ENCODE data around the gene HTR1D.
"Not testable (repeated sequence)": the region's sequence is repeated elsewhere in the genome, so short reads cannot be mapped to it uniquely, and the experiment has no call there.

HTR1D gene

DNA sequence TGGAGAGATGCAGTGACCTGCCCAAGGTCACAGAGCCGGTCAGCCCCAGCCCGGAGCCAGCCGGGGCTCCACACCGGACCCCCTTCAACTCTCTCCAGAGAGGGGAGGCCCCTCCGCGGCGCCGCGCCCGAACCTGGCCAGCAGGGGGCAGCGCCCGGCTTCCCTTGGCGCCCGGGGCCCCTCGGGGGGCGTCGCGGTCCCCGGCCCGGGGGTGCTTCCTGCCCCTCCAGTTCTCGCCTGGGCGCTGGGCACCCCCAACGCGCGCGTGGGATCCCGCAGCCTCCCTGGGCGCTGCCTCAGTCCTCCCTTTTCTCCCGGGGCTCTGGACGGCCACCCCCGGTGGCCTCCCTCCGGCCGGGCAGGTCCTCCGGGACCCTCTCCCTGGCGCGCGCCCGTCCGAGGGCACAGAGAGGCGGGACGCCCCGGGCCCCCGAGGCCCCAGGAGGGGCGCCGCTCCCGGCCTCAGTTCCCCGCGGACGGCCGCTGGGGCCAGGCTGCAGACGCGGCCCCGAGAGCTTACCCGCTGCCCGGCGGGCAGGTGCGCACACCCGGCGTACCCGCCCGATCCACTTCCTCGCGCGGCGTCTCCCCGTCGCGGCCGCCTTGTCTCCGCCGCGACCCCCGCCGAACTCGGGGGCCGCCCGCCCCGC, 406 bp downstream of the HTR1D start:
- no peak for DNase-seq (ENCODE audit: low read depth)

- DNase-seq (ENCODE audit: low read depth) = no peak
Measured at GRCh38 chr1:23215751-23216449, 1.4 kb downstream of the HTR1D start.

DNA sequence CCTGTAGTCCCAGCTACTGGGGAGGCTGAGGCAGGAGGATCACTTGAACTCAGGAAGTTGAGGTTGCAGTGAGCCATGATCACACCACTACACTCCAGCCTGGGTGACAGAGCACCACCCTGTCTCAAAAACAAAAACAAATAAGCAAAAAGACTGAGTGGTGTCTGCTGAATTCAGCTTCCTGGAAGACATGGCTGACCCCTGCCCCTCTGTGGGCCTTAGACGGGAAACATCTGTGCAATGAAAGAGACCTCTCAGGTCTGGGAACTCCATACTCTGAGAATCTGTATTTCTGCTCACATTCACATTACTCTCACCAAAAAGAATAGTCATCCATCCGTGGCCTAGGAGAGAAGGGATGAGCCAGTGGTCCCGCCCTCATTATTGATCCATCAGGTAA, 2.0 kb downstream of the HTR1D start:
- no peak for DNase-seq (ENCODE audit: low read depth)

GRCh38 chr1:23214640-23215039, 2.7 kb downstream of the HTR1D start:
- no peak for DNase-seq (ENCODE audit: low read depth)

DNA sequence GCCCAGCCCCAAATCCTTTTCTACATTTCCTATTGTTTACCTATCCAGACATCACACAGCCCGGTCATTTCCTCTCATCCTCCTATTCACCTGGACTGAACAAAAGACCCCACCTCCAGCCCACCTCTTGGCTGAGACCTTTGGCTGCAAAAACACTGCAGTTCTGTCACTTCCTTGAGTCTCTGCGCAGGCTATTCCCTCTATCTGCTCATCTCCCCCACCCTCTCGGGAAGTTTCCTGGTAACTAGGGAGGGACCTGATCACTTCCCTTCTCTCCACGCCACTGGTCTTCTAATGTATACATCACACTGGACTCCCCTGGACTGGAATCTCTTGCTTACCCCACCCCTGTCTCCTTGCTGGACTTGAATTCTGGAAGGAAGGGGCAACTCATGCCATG, 5.3 kb downstream of the HTR1D start:
- no peak for DNase-seq (ENCODE audit: low read depth)

- DNase-seq (ENCODE audit: low read depth) = no peak
Measured at GRCh38 chr1:23210963-23211362, 6.3 kb downstream of the HTR1D start.

- DNase-seq (ENCODE audit: low read depth) = no peak
Measured at GRCh38 chr1:23210351-23210785, 6.9 kb downstream of the HTR1D start.

GRCh38 chr1:23209770-23210169, 7.5 kb downstream of the HTR1D start:
- DNase-seq (ENCODE audit: low read depth) = no peak

DNA sequence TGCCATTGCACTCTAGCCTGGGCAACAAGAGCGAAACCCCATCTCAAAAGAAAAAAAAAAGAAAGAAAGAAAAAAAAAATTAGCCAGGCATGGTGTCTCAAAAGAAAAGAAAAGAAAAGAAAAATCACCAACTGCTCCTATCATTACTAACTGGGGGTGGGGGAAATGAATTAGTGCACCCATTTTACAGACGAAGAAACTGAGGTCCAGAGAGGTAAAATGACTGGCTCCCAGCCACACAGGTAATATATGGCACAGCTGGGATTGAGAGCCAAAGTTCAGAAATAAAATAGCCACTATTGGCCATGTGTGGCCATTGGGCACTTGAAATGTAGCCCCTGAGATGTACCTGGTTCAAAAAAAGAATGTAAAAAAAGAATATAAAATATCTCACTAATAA, 8.8 kb downstream of the HTR1D start:
- DNase-seq (ENCODE audit: low read depth) = no peak

DNA sequence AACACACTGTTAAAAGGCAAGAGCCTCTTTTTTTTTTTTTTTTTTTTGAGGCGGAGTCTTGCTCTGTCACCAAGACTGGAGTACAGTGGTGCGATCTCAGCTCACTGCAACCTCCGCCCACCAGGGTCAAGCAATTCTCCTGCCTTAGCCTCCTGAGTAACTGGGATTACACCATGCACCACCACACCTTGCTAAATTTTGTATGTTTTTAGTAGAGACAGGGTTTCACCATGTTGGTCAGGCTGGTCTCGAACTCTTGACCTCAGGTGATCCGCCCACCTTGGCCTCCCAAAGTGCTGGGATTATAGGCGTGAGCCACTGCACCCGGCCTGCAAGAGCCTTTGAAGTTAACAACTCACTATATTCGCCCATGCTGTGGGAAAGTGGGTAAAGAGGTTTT, 9.6 kb downstream of the HTR1D start:
- DNase-seq (ENCODE audit: low read depth) = not testable (repeated sequence)

DNA sequence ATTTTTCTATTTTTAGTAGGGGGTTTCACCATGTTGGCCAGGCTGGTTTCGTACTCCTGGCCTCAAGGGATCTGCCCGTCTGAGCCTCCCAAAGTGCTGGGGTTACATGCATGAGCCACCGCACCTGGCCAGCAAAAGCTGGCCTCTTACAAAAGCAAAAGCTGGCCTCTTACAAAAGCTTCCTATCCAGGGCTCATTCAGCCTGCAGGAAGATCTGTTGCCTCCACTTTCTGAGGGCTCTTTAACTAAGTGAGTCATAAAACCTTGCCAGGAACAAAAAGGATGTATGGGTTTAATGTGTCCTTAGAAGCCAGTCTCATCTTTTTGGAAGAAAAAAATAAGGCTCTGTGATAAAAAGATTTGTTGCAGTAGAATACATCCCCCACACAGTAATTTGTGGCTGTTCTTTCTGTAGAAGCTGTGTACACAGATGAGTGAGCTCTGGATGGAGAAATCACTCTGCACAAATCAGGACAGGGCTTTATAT, 15.0 kb downstream of the HTR1D start:
- DNase-seq (ENCODE audit: low read depth) = no peak

DNA sequence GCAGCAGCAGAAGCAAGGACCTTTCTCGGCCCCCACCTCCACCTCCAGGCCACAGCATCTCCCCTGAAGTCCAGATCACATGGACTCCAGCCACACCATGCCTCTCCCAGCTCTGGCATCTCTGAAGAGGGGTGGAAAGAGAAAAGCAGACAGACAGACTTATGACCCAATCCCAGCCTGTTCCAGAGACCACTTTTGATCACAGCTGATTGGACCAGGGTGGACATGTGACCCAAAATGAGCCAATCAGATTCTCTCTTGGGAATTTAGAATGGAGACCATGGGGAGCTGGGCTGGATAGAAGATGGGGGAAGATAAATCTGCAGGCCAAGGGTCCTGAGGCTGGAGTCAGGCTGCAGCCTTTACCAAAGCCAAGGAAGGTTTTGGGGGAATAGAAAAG, 16.4 kb downstream of the HTR1D start:
- DNase-seq (ENCODE audit: low read depth) = no peak

DNA sequence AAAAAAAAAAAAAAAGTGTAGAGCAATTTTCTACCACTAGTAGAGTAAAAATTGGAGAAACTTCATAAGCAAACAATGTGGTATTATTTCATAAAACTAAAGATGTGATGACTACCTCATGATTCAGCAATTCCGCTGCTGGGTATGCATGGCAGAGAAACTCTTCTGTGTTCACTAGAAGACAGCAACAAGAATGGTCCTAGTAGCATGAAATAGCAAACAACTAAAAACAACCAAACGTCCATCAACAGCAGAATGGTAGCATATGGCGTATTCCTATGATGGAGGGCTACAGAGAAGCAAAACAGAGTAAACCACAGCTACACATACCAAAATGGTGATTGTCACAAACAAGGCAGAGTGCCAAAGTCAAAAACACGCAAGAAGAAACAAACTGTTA, 18.9 kb downstream of the HTR1D start:
- DNase-seq (ENCODE audit: low read depth) = no peak

DNA sequence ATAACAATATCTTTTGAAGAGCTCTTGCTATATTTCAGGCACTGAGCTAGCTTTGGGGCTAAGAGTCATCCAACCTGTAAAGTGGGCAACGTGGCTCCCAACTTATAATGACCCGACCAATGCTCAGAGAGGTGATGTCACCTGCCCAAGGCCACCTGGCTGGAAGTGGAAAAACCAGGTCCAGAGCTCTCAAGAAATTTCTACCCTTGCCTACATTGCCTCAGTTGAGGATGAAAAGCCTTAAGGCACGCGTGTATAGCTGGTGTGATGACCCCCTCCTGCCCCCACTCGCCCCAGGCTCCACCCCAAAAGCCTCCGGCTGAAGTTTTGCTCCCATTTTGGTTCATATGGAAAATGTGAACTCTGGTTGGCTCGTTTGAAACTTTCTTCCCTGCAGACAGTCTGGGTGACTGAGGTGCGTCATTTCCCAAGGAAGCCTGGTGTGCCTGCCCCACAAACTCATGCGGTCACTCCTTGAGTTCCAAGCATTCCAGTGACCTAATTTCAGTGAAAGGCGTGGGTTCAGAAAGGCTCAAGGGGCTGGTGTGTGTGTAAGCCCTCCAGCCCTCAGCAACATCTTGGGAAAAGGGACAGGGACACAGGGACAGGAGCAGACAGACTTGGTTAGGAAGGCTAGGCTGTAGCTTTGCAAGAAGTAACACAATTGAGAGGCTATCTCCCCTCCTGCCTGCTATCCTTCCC, 20.5 kb downstream of the HTR1D start:
- no peak for DNase-seq (ENCODE audit: low read depth)

- no peak for DNase-seq (ENCODE audit: low read depth)
Measured at GRCh38 chr1:23194119-23194984, 22.9 kb downstream of the HTR1D start.

GRCh38 chr1:23193391-23194118, 23.7 kb downstream of the HTR1D start:
- no peak for DNase-seq (ENCODE audit: low read depth)

- no peak for DNase-seq (ENCODE audit: low read depth)
Measured at GRCh38 chr1:23191199-23191598, 26.1 kb downstream of the HTR1D start.

DNA sequence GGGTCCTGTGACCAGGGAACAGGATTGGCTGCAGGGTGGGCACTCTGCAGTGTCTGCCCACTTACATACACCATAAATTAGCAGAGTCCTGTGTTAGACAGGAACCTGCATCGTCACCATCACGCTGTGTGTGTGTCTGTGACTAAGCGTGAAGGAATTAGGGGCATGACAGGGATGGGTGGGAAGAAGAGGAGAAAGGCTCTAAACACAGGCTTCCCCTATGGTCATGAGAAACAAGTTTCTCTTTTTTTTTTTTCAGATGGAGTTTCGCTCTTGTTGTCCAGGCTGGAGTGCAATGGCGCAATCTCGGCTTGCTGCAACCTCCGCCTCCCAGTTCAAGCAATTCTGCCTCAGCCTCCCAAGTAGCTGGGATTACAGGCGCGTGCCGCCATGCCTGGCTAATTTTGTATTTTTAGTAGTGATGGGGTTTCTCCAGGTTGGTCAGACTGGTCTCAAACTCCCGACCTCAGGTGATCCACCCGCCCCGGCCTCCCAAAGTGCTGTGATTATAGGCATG, 28.3 kb downstream of the HTR1D start:
- not testable (repeated sequence) for DNase-seq (ENCODE audit: low read depth)

DNA sequence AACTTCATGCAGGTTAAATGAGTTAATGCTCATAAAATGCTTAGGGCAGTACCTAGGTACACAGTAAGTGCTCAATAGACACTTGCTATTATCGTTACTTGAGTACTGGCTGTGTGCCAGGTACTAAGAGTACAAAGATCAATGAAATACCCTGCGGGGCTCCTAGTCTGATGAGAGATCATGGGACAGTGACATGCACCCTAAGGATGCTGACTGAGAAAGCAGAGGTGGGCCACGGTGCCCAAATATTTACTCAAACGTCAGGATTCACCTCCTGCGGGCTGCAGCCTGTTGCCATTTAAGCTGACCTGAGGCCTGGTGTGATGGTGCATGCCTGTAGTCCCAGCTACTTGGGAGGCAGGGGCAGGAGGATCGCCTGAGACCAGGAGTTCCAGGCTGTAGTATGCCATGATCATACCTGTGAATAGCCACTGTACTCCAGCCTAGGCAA, 28.8 kb downstream of the HTR1D start:
- no peak for DNase-seq (ENCODE audit: low read depth)

- no peak for DNase-seq (ENCODE audit: low read depth)
Measured at GRCh38 chr1:23187637-23188036, 29.7 kb downstream of the HTR1D start.

- DNase-seq (ENCODE audit: low read depth) = no peak
Measured at GRCh38 chr1:23185381-23185780, 31.9 kb downstream of the HTR1D start.
